HepG2 (cell line): Measurements from ENCODE around the gene CLEC16A. TPM values are rescaled to one million over a fixed set of nuclear protein-coding genes. Genes with fewer than 3 reads are reported as not detected.

Source experiments
- CREB1 ChIP-seq, 2 experiments: fragments of 450-650 bp in 1 of 2; IDR thresholded peaks; 2 replicates each; pipeline ENCODE4 v1.6.1; 2016 to 2017; ENCODE audit warnings: control low read depth in 1 of 2, mild to moderate bottlenecking in 1 of 2, missing compliant biosample characterization in 1 of 2, missing genetic modification characterization in 1 of 2
- KMT2B ChIP-seq: IDR thresholded peaks from 2 replicates; pipeline ENCODE4 v1.6.1; 2016; ENCODE audit warnings: missing genetic modification reagents, missing compliant biosample characterization
- NPAS2 ChIP-seq: sonication (generic); formaldehyde crosslinking; IDR thresholded peaks from 2 replicates; pipeline ENCODE4 v1.8.0; 2022; ENCODE audit warnings: mild to moderate bottlenecking, missing genetic modification reagents, borderline replicate concordance
- PAX8 ChIP-seq: sonication (generic); formaldehyde crosslinking; IDR thresholded peaks from 2 replicates; pipeline ENCODE4 v1.8.0; 2022; ENCODE audit warnings: mild to moderate bottlenecking, missing genetic modification reagents, borderline replicate concordance
- RXRB ChIP-seq: IDR thresholded peaks from 2 replicates; pipeline ENCODE4 v1.6.1; 2016; ENCODE audit warnings: borderline replicate concordance, missing genetic modification reagents, missing compliant biosample characterization
- SAP130 ChIP-seq: IDR thresholded peaks from 2 replicates; pipeline ENCODE4 v1.6.1; 2016; ENCODE audit warnings: low read depth
- SMARCE1 ChIP-seq: fragments of 450-650 bp; IDR thresholded peaks from 2 replicates; pipeline ENCODE4 v1.6.1; 2017; ENCODE audit warnings: borderline replicate concordance
- SMC3 ChIP-seq: IDR thresholded peaks from 2 replicates; pipeline ENCODE4 v1.6.1; 2011; ENCODE audit warnings: low read length, improper control_type of control experiment
- TOPORS ChIP-seq: sonication (generic); formaldehyde crosslinking; IDR thresholded peaks from 2 replicates; pipeline ENCODE4 v1.8.0; 2023; ENCODE audit warnings: mild to moderate bottlenecking, missing genetic modification reagents
- XRCC5 ChIP-seq: fragments of 200-400 bp; formaldehyde crosslinking; optimal IDR thresholded peaks from 2 replicates; pipeline ENCODE3; 2017; ENCODE audit warnings: mild to moderate bottlenecking, low read length
- ZBTB21 ChIP-seq: sonication (generic); formaldehyde crosslinking; IDR thresholded peaks from 2 replicates; pipeline ENCODE4 v1.4.0; 2020; ENCODE audit warnings: missing genetic modification reagents
- ZC3H4 ChIP-seq: sonication (generic); formaldehyde crosslinking; IDR thresholded peaks from 2 replicates; pipeline ENCODE4 v1.4.0; 2020; ENCODE audit warnings: missing genetic modification reagents, borderline replicate concordance
- ZMYM3 ChIP-seq: sonication (generic); formaldehyde crosslinking; IDR thresholded peaks from 2 replicates; pipeline ENCODE4 v1.5.1; 2020; ENCODE audit warnings: mild to moderate bottlenecking, missing genetic modification reagents
- ZNF33A ChIP-seq: sonication (generic); formaldehyde crosslinking; IDR thresholded peaks from 2 replicates; pipeline ENCODE4 v1.5.1; 2020; ENCODE audit warnings: missing genetic modification reagents, mild to moderate bottlenecking, moderate library complexity, borderline replicate concordance
- ZNF430 ChIP-seq: sonication (generic); formaldehyde crosslinking; IDR thresholded peaks from 2 replicates; pipeline ENCODE4 v1.9.0; 2021; ENCODE audit warnings: mild to moderate bottlenecking, missing genetic modification reagents
- ZNF460 ChIP-seq: sonication (generic); formaldehyde crosslinking; IDR thresholded peaks from 2 replicates; pipeline ENCODE4 v1.5.1; 2020; ENCODE audit warnings: missing genetic modification reagents, mild to moderate bottlenecking, borderline replicate concordance
- ZNF510 ChIP-seq: sonication (generic); formaldehyde crosslinking; IDR thresholded peaks from 2 replicates; pipeline ENCODE4 v1.4.0; 2020; ENCODE audit warnings: low read depth, mild to moderate bottlenecking, missing genetic modification reagents
- ZNF567 ChIP-seq: sonication (generic); formaldehyde crosslinking; IDR thresholded peaks from 2 replicates; pipeline ENCODE4 v1.8.1; 2023; ENCODE audit warnings: mild to moderate bottlenecking, missing genetic modification reagents, borderline replicate concordance
- ZNF576 ChIP-seq: sonication (generic); formaldehyde crosslinking; IDR thresholded peaks from 2 replicates; pipeline ENCODE4 v1.4.0; 2020; ENCODE audit warnings: mild to moderate bottlenecking, missing genetic modification reagents
- ZSCAN9 ChIP-seq: IDR thresholded peaks from 2 replicates; pipeline ENCODE4 v1.6.1; 2016; ENCODE audit warnings: borderline replicate concordance
- polyA plus RNA-seq, 8 experiments: library from polyadenylated mRNA; depleted of rRNA in 3 of 8; stranded (reverse) in 7 of 8; unstranded in 1 of 8; fragments of >200 nt; fragmentation: Illumina TruSeq in 4 of 8; extraction: Trizol in 4 of 8; gene quantifications; 2 replicates each; pipeline versions ENCODE4 v1.2.1 to v1.2.3, GENCODE V29; 2011 to 2016; ENCODE audit warnings: low read depth in 4 of 8, missing spikeins in 1 of 8, mixed read lengths in 1 of 8; ENCODE audit not compliant: insufficient read depth in 1 of 8
- total RNA-seq, 5 experiments: library from RNA; depleted of rRNA; stranded (reverse); fragments of >200 nt; fragmentation: Illumina TruSeq; extraction: Trizol; gene quantifications; 2 replicates each; pipeline ENCODE4 v1.2.3, GENCODE V29; 2016; ENCODE audit warnings: low read depth in 1 of 5
- TF ChIP-seq, protein P1 (sequence below): sonication (generic); formaldehyde crosslinking; IDR thresholded peaks from 2 replicates; pipeline ENCODE4 v1.4.0; 2020; ENCODE audit warnings: missing genetic modification reagents, borderline replicate concordance
- TF ChIP-seq, protein P2 (sequence below): IDR thresholded peaks from 2 replicates; pipeline ENCODE4 v1.6.1; 2018; ENCODE audit warnings: missing genetic modification reagents, mild to moderate bottlenecking, missing compliant biosample characterization

The CLEC16A gene
- total and polyA plus RNA-seq, 2 of the 13 experiments (the other 11 are each of a cell fraction or from before 2014, with no cell fraction given): 8.5 to 10.3 TPM

DNA sequence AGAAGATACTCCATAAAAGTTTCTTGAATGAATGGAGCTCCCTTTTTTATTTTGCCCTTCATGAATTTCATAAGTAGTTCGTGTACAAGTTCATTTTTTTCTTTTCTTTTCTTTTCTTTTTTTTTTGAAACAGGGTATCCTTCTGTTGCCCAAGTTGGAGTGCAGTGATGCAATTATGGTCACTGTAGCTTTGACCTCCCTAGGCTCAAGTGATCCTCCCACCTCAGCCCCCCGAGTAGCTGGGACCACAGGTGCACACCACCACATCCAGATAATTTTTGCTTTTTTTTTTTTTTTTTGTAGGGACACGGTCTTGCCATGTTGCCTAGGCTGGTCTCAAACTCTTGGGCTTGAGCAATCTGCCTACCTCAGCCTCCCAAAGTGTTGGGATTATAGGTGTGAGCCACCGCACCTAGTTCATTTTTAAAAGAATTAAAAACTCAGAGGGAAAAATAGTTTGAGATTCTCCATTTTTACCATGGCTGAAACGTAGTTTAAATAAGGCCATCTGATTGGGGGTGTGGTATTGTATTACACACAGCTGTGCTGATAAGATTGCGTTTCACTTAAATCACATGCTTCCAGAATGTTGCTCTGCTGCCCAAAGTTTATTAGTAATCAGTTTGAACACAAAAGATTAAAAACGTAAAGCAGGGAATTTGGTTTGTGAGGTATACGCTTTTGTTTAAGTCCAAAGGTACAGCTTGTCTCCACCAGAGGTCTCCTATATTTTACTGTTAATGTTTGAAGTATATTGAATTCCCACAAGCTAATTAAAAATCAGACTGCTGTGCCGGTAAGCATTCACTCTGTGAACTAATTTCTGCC lies 157.5 kb downstream of the CLEC16A start (continued):
- TF ChIP-seq SMC3: peak; percentile 27; the same call in 1 of the 2 replicates
- no peak for TF ChIP-seq KMT2B
- TF ChIP-seq NPAS2 (CRISPR knock-in tag): no peak
- no peak for TF ChIP-seq ZBTB21 (CRISPR knock-in tag)
- TF ChIP-seq SAP130 (CRISPR knock-in tag): no peak
- TF ChIP-seq ZNF460: peak; percentile 39; the same call in 1 of the 2 replicates
- TF ChIP-seq, protein P1, sequence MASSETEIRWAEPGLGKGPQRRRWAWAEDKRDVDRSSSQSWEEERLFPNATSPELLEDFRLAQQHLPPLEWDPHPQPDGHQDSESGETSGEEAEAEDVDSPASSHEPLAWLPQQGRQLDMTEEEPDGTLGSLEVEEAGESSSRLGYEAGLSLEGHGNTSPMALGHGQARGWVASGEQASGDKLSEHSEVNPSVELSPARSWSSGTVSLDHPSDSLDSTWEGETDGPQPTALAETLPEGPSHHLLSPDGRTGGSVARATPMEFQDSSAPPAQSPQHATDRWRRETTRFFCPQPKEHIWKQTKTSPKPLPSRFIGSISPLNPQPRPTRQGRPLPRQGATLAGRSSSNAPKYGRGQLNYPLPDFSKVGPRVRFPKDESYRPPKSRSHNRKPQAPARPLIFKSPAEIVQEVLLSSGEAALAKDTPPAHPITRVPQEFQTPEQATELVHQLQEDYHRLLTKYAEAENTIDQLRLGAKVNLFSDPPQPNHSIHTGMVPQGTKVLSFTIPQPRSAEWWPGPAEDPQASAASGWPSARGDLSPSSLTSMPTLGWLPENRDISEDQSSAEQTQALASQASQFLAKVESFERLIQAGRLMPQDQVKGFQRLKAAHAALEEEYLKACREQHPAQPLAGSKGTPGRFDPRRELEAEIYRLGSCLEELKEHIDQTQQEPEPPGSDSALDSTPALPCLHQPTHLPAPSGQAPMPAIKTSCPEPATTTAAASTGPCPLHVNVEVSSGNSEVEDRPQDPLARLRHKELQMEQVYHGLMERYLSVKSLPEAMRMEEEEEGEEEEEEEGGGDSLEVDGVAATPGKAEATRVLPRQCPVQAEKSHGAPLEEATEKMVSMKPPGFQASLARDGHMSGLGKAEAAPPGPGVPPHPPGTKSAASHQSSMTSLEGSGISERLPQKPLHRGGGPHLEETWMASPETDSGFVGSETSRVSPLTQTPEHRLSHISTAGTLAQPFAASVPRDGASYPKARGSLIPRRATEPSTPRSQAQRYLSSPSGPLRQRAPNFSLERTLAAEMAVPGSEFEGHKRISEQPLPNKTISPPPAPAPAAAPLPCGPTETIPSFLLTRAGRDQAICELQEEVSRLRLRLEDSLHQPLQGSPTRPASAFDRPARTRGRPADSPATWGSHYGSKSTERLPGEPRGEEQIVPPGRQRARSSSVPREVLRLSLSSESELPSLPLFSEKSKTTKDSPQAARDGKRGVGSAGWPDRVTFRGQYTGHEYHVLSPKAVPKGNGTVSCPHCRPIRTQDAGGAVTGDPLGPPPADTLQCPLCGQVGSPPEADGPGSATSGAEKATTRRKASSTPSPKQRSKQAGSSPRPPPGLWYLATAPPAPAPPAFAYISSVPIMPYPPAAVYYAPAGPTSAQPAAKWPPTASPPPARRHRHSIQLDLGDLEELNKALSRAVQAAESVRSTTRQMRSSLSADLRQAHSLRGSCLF: no peak
- no peak for TF ChIP-seq RXRB (CRISPR knock-in tag)
- no peak for TF ChIP-seq ZNF510 (CRISPR knock-in tag)
- 0 out of 2 replicates have a peak, but pooled peaks have one; percentile 71 for TF ChIP-seq ZNF567
- no peak for TF ChIP-seq PAX8 (CRISPR knock-in tag)
- no peak for TF ChIP-seq CREB1 (IDR thresholded peaks at IDR 0.05)
- TF ChIP-seq CREB1 (CRISPR knock-in tag; IDR thresholded peaks at IDR 0.05): no peak
- TF ChIP-seq ZMYM3: no peak
- TF ChIP-seq ZSCAN9: no peak
- TF ChIP-seq SMARCE1: no peak
- TF ChIP-seq TOPORS (CRISPR knock-in tag): no peak
- TF ChIP-seq ZNF33A (CRISPR knock-in tag): no peak
- no peak for TF ChIP-seq ZNF430 (CRISPR knock-in tag)
- TF ChIP-seq XRCC5: no peak
- TF ChIP-seq, protein P2, sequence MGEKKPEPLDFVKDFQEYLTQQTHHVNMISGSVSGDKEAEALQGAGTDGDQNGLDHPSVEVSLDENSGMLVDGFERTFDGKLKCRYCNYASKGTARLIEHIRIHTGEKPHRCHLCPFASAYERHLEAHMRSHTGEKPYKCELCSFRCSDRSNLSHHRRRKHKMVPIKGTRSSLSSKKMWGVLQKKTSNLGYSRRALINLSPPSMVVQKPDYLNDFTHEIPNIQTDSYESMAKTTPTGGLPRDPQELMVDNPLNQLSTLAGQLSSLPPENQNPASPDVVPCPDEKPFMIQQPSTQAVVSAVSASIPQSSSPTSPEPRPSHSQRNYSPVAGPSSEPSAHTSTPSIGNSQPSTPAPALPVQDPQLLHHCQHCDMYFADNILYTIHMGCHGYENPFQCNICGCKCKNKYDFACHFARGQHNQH (CRISPR knock-in tag): no peak
- TF ChIP-seq ZNF576: no peak
- TF ChIP-seq ZC3H4 (CRISPR knock-in tag): no peak
